ENCODE results near the gene LNP1.
"Not testable (repeated sequence)": the region's sequence is repeated elsewhere in the genome, so short reads cannot be mapped to it uniquely, and the experiment has no call there.

Gene LNP1

DNA sequence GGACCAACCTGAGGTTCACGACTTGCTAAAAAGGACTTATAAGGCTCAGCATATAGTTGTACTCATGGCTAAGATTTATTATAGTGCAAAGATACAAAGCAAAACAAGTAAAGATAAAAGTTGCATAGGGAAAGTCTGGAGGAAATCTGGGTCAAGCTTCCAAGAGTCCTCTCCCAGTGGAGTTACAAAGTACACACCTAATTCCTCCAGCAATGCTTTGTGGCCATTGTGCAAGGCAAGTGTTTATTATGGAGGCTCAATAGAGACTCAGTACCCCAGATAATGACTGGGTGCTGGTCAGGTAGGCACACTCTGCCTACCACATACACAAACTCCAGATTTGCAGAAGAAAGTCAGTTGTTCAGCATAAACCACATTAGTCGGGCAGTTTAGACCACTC is 22.9 kb downstream of the LNP1 start:
- no peak for DNase-seq (ENCODE audit: low read depth)
- no peak overlapping the region for H3K4me3 ChIP-seq (ENCODE audit: low read depth, low read length)

DNA sequence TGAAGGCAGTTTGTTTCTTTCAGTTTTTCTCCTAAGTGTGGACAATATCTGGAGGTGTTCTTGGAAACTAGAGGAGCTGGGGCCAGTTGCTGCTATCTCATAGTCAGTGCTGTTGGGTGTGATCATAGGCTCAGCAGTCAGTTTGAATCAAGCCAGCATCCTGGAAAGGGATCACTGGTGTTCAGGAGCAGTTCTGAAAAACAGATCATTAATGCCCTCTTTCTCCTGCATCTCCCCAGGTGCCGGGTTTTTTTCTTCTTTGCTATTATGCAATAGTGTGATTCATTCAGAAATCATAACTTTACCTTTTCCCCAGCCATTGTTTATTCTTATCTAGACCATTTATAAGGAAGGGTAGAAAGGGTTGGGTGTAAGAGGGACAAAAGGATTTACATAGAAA is 24.0 kb downstream of the LNP1 start:
- H3K4me3 ChIP-seq (ENCODE audit: low read depth, low read length), result no peak overlapping the region
- DNase-seq (ENCODE audit: low read depth), result no peak

GRCh38 chr3:100426067-100426682 is 24.8 kb downstream of the LNP1 start:
- no peak overlapping the region for H3K4me3 ChIP-seq (ENCODE audit: low read depth, low read length)
- no peak for DNase-seq (ENCODE audit: low read depth)

DNA sequence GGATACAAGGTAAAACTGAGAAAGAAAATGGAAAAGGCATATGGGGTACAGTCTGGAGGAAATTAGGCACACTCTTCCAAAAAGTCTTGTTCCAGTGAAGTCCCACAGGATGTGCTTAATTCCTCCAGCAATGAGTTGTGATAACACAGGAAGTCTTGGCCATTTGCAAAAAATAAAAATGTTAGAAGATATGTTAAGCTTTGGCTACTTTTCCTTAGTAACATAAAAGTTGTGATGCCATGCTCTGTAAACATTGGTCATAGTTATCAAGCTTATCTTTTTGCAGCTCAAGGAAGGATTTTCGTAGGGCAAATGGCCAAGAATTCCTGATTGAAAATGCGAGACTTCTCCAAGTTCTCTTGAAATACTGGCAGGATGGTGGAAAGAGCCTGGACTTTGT is 26.4 kb downstream of the LNP1 start:
- H3K4me3 ChIP-seq (ENCODE audit: low read depth, low read length), result no peak overlapping the region
- DNase-seq (ENCODE audit: low read depth), result no peak

DNA sequence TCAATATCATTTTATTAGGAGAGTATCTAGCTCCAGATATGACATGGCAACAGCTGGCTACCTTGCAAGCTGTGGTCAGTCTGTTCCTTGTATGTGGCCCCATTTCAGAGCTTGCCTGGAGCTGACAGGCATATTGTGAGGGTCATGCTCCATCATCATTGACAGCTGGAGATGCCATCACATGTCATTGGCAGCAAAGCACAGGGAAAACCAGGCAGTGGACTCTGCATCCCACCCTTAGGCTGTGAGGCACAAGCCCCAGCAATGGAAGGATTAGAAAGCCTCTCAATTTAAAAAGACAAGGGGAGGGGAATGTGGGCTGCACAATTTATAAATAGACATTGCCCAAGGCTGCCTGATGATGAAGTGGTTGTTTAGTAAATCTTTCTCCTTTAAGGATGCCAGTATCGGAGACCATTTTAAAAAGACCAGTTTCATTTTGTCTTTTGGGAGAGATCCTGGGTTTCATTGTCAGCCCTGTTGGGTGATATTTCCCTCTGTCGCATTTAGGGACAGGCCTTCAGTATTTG is 27.9 kb downstream of the LNP1 start:
- no peak for DNase-seq (ENCODE audit: low read depth)
- no peak overlapping the region for H3K4me3 ChIP-seq (ENCODE audit: low read depth, low read length)

GRCh38 chr3:100436951-100437350 is 35.6 kb downstream of the LNP1 start:
- DNase-seq (ENCODE audit: low read depth), result no peak
- H3K4me3 ChIP-seq (ENCODE audit: low read depth, low read length), result no peak overlapping the region

DNA sequence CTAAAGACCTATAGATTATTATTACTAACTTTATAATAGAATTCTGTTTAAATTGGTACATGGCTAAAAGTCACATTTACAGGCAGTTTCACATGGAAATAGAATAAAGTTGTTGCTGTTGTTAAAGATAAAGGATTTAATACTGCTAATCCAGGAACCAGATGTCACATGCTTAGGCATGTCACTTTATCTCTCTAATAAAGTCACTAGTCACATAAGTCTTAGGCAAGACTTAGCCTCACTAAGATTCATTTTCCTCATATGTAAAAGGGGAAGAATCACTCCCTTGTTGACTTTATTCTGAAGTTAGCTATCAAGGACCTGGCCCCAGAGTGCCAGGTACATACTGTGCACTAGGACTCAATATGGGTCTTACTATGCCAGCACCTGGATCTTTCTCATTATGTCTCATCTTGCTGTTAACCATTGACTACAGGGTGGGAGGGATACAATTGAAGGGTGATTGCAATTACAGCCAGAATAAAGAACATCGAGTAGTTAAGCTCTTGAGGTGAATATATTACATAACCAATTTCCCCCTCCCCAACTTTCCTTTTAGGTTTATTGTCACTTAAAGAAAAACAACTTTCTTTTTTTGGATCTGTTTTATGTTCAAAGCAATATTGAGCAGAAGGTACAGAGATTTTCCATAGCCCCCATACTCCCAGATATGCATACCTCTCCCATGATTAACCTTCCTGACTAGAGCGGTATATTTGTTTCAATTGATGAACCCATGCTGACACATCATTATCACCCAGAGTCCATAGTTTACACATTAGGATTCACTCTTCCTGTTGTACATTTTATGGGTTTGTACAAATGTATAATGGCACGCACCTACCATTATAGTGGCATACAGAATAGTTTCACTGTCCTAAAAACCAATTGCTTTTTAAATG is 36.6 kb downstream of the LNP1 start:
- no peak for DNase-seq (ENCODE audit: low read depth)
- H3K4me3 ChIP-seq (ENCODE audit: low read depth, low read length), result no peak overlapping the region

DNA sequence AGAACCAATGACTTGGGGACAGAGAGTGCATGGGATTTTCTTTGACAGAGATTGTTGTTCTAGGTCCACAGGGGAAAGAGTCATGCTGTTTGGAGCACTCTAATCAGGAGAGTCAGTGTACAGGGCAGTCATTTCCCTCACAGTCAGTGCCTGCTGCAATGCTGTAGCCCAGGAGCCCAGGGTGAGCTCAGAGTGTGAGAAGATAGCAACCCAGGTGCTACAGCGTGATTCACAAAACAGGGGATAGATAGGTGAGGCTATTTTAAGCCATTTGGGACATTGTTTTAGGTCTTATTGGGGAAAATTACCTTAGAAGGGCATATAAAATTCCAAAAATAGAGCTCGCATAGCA is 37.3 kb downstream of the LNP1 start:
- no peak for DNase-seq (ENCODE audit: low read depth)
- H3K4me3 ChIP-seq (ENCODE audit: low read depth, low read length), result no peak overlapping the region

- no peak for DNase-seq (ENCODE audit: low read depth)
- H3K4me3 ChIP-seq (ENCODE audit: low read depth, low read length), result no peak overlapping the region
These were observed 39.6 kb downstream of the LNP1 start for GRCh38 chr3:100440895-100441294.

- DNase-seq (ENCODE audit: low read depth), result no peak
- no peak overlapping the region for H3K4me3 ChIP-seq (ENCODE audit: low read depth, low read length)
These were observed 42.4 kb downstream of the LNP1 start for GRCh38 chr3:100443690-100444089.

DNA sequence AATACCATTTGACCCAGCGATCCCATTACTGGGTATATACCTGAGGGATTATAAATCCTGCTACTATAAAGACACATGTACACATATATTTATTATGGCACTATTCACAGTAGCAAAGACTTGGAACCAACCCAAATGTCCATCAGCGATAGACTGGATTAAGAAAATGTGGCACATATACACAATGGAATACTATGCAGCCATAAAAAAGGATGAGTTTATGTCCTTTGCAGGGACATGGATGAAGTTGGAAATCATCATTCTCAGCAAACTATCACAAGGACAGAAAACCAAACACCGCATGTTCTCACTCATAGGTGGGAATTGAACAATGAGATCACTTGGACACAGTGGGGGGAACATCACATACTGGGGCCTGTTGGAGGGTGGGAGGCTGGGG is 45.7 kb downstream of the LNP1 start:
- H3K4me3 ChIP-seq (ENCODE audit: low read depth, low read length); DNase-seq (ENCODE audit: low read depth): not testable (repeated sequence)

- H3K4me3 ChIP-seq (ENCODE audit: low read depth, low read length), result no peak overlapping the region
- DNase-seq (ENCODE audit: low read depth), result no peak
These were observed 46.7 kb downstream of the LNP1 start for GRCh38 chr3:100448079-100448478.

GRCh38 chr3:100449214-100449613 is 47.9 kb downstream of the LNP1 start:
- DNase-seq (ENCODE audit: low read depth), result no peak

DNA sequence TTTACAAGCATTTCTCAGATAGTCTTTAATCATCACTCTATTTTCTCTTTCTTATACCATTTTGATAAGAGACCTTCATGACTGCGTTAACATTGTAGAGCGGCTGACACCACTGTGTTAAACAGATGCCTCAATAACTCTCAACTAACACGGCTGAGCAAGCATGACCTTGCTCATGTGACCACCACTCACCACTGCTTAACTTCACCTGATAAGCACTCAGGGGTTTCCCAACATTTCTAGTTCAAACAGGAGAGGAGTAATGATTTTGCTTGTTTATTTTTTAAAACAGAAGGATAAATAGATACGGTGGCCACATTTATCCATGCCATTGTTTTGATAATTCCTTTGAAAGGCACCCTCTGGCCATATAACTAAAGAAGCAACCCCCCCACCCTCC is 53.3 kb downstream of the LNP1 start:
- no peak overlapping the region for H3K4me3 ChIP-seq (ENCODE audit: low read depth, low read length)
- no peak for DNase-seq (ENCODE audit: low read depth)

More at GRCh38 chr3:100449214-100449613, 47.9 kb downstream of the LNP1 start:
- H3K4me3 ChIP-seq (ENCODE audit: low read depth, low read length), result no peak overlapping the region

DNA sequence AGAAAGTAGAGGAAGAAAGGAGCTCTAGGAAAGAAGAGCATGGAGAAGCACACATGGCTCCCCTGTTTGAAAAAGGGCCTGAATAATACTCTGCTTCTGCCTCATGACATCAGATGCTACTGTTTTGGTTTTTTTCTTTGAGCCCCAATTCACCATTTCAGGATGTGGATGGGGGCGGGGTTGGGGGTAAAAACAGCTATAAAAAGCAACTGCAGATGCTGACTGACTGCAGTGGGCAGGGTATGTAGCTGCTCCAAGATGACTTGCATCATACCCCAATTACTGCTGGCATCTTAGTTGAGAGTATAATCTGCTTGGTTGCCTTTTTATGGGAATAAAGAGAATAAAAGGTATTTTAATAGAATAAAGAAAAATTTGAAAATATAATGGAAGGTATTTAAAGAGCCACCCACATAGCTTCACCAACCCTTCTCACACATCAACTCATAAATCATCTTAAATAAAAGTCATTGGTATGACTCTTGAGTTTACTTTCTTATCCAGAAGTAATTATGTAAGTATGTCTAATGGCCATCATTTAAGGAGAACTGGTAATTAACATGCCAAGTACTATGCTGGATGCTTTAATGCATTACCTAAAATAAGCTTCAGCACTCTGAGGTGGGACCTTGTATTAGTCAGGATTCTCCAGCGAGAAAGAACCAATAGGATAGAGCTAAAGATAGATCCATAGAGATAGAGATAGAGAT is 54.7 kb downstream of the LNP1 start:
- no peak for DNase-seq (ENCODE audit: low read depth)
- H3K4me3 ChIP-seq (ENCODE audit: low read depth, low read length), result no peak overlapping the region

DNA sequence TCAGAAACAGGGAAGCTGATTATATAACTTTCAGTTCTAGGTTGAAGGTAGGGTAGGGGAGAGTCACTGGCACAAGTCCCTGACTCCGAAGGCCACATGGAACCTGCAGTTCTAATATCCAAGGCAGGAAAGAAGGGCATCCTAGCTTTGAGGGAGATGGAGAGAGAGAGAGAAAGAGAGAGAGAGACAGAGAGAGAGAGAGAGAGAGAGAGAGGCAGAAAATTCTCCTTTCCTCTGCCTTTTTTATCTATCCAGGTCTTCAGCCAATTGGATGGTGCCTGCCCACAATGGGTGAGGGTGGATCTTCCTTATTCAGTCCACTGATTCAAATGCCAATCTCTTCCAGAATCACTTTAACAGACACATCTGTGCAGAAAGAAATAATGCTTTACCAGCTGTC is 55.4 kb downstream of the LNP1 start:
- DNase-seq (ENCODE audit: low read depth), result no peak
- no peak overlapping the region for H3K4me3 ChIP-seq (ENCODE audit: low read depth, low read length)

DNA sequence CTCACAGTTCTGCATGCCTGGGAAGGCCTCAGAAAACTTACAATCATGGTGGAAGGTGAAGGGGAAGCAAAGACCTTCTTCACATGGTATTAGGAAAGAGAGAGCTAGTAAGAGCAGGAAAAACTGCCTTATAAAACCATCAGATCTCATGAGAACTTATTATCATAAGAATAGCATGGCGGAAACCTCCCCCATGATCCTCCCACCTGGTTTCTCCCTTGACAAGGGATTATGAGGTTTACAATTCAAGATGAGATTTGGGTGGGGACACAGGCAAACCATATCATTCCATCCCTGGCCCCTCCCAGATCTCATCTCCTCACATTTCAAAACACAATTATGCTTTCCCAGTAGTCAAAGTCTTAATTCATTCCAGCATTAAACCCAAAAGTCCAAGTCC is 56.5 kb downstream of the LNP1 start:
- no peak overlapping the region for H3K4me3 ChIP-seq (ENCODE audit: low read depth, low read length)
- no peak for DNase-seq (ENCODE audit: low read depth)

DNA sequence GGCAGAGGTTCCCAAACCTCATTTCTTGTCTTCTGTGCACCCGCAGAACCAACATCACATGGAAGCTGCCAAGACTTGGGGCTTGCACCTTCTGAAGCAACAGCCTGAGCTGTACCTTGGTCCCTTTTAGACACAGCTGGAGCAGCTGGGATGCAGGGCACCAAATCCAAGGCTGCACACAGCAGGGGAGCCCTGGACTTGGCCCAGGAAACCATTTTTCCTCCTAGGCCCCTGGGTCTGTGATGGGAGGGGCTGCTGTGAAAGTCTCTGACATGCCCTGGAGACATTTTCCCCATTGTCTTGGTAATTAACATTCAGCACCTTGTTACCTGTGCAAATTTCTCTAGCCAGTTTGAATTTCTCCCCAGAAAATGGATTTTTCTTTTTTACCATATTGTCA is 57.5 kb downstream of the LNP1 start:
- no peak for DNase-seq (ENCODE audit: low read depth)
- no peak overlapping the region for H3K4me3 ChIP-seq (ENCODE audit: low read depth, low read length)

DNA sequence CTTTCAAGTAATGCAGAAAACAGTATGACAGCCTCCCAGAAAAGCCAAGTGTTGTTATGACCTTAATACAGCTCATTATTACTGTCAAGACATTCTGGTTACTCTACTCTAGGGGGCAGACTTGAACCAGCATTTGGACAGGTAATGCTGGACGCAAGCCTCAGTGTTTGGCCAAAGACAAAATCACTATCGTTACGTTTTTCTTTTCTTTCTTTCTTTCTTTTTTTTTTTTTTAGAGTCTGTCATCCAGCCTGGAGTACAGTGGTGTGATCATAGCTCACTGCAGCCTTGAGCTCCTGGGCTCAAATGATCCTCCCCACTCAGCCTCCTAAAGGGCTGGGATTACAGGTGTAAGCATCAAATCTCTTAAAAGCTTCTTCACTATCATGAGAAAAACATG is 61.7 kb downstream of the LNP1 start:
- peak; percentile 36 for DNase-seq (ENCODE audit: low read depth)
- H3K4me3 ChIP-seq (ENCODE audit: low read depth, low read length), result no peak overlapping the region

GRCh38 chr3:100463646-100464155 is 62.4 kb downstream of the LNP1 start:
- DNase-seq (ENCODE audit: low read depth), result no peak

More at GRCh38 chr3:100463646-100464155, 62.4 kb downstream of the LNP1 start:
- H3K4me3 ChIP-seq (ENCODE audit: low read depth, low read length), result no peak overlapping the region

Data from skeletal muscle cell (primary cell).